Measurements from ENCODE around the gene ASCC1.

- no peak for TF ChIP-seq EZH2 (optimal IDR thresholded peaks at IDR 0.05; ENCODE audit: low read depth, low read length)
- TF ChIP-seq, protein P1, sequence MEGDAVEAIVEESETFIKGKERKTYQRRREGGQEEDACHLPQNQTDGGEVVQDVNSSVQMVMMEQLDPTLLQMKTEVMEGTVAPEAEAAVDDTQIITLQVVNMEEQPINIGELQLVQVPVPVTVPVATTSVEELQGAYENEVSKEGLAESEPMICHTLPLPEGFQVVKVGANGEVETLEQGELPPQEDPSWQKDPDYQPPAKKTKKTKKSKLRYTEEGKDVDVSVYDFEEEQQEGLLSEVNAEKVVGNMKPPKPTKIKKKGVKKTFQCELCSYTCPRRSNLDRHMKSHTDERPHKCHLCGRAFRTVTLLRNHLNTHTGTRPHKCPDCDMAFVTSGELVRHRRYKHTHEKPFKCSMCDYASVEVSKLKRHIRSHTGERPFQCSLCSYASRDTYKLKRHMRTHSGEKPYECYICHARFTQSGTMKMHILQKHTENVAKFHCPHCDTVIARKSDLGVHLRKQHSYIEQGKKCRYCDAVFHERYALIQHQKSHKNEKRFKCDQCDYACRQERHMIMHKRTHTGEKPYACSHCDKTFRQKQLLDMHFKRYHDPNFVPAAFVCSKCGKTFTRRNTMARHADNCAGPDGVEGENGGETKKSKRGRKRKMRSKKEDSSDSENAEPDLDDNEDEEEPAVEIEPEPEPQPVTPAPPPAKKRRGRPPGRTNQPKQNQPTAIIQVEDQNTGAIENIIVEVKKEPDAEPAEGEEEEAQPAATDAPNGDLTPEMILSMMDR (IDR thresholded peaks at IDR 0.05; ENCODE audit: low read length): no peak
- no peak for TF ChIP-seq EZH2phosphoT487 (IDR thresholded peaks at IDR 0.05; ENCODE audit: low read length)
These were observed 83.2 kb downstream of the ASCC1 start for GRCh38 chr10:72132854-72133253.
